ENCODE data around the gene RAPGEF4. TPM values are rescaled to one million over a fixed set of nuclear protein-coding genes. Genes with fewer than 3 reads are reported as not detected.

The RAPGEF4 gene
- total and polyA plus RNA-seq, 2 of the 13 experiments (the other 11 are each of a cell fraction or from before 2014, with no cell fraction given): 0.78 to 0.91 TPM

GRCh38 chr2:173076581-173077345 lies 341.1 kb downstream of the RAPGEF4 start (continued):
- peak; percentile 37; the same call in 1 of the 2 replicates for TF ChIP-seq AHDC1 (CRISPR knock-in tag; IDR thresholded peaks at IDR 0.05; ENCODE audit: borderline replicate concordance)
- TF ChIP-seq, protein P1, sequence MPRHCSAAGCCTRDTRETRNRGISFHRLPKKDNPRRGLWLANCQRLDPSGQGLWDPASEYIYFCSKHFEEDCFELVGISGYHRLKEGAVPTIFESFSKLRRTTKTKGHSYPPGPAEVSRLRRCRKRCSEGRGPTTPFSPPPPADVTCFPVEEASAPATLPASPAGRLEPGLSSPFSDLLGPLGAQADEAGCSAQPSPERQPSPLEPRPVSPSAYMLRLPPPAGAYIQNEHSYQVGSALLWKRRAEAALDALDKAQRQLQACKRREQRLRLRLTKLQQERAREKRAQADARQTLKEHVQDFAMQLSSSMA (CRISPR knock-in tag; IDR thresholded peaks at IDR 0.05): peak; percentile 27; the same call in 1 of the 2 replicates
- 0 out of 2 replicates have a peak, but pooled peaks have one; percentile 9 for TF ChIP-seq GATAD1 (CRISPR knock-in tag; IDR thresholded peaks at IDR 0.05)
- TF ChIP-seq ZBTB42 (CRISPR knock-in tag; IDR thresholded peaks at IDR 0.05): no peak
- TF ChIP-seq, protein P2, sequence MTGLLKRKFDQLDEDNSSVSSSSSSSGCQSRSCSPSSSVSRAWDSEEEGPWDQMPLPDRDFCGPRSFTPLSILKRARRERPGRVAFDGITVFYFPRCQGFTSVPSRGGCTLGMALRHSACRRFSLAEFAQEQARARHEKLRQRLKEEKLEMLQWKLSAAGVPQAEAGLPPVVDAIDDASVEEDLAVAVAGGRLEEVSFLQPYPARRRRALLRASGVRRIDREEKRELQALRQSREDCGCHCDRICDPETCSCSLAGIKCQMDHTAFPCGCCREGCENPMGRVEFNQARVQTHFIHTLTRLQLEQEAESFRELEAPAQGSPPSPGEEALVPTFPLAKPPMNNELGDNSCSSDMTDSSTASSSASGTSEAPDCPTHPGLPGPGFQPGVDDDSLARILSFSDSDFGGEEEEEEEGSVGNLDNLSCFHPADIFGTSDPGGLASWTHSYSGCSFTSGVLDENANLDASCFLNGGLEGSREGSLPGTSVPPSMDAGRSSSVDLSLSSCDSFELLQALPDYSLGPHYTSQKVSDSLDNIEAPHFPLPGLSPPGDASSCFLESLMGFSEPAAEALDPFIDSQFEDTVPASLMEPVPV (CRISPR knock-in tag; IDR thresholded peaks at IDR 0.05): 0 out of 2 replicates have a peak, but pooled peaks have one; percentile 24
- TF ChIP-seq, protein P3, sequence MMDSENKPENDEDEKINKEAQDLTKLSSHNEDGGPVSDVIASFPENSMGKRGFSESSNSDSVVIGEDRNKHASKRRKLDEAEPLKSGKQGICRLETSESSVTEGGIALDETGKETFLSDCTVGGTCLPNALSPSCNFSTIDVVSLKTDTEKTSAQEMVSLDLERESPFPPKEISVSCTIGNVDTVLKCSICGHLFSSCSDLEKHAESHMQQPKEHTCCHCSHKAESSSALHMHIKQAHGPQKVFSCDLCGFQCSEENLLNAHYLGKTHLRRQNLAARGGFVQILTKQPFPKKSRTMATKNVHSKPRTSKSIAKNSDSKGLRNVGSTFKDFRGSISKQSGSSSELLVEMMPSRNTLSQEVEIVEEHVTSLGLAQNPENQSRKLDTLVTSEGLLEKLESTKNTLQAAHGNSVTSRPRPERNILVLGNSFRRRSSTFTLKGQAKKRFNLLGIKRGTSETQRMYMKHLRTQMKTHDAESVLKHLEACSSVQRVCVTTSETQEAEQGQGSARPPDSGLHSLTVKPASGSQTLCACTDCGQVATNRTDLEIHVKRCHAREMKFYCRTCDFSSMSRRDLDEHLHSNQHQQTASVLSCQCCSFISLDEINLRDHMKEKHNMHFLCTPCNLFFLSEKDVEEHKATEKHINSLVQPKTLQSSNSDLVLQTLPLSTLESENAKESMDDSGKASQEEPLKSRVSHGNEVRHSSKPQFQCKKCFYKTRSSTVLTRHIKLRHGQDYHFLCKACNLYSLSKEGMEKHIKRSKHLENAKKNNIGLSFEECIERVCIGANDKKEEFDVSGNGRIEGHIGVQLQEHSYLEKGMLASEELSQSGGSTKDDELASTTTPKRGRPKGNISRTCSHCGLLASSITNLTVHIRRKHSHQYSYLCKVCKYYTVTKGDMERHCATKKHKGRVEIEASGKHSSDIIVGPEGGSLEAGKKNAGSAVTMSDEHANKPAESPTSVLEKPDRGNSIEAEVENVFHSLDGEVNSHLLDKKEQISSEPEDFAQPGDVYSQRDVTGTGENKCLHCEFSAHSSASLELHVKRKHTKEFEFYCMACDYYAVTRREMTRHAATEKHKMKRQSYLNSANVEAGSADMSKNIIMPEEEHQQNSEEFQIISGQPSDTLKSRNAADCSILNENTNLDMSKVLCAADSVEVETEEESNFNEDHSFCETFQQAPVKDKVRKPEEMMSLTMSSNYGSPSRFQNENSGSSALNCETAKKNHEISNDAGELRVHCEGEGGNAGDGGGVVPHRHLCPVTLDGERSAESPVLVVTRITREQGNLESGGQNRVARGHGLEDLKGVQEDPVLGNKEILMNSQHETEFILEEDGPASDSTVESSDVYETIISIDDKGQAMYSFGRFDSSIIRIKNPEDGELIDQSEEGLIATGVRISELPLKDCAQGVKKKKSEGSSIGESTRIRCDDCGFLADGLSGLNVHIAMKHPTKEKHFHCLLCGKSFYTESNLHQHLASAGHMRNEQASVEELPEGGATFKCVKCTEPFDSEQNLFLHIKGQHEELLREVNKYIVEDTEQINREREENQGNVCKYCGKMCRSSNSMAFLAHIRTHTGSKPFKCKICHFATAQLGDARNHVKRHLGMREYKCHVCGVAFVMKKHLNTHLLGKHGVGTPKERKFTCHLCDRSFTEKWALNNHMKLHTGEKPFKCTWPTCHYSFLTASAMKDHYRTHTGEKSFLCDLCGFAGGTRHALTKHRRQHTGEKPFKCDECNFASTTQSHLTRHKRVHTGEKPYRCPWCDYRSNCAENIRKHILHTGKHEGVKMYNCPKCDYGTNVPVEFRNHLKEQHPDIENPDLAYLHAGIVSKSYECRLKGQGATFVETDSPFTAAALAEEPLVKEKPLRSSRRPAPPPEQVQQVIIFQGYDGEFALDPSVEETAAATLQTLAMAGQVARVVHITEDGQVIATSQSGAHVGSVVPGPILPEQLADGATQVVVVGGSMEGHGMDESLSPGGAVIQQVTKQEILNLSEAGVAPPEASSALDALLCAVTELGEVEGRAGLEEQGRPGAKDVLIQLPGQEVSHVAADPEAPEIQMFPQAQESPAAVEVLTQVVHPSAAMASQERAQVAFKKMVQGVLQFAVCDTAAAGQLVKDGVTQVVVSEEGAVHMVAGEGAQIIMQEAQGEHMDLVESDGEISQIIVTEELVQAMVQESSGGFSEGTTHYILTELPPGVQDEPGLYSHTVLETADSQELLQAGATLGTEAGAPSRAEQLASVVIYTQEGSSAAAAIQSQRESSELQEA (CRISPR knock-in tag; IDR thresholded peaks at IDR 0.05; ENCODE audit: not compliant biosample characterization): peak; percentile 44
- peak; percentile 53; the same call in 1 of the 2 replicates for TF ChIP-seq ZBTB7B (CRISPR knock-in tag; IDR thresholded peaks at IDR 0.05)
- peak; percentile 58; the same call in 1 of the 2 replicates for TF ChIP-seq ZNF30 (CRISPR knock-in tag; IDR thresholded peaks at IDR 0.05)
- TF ChIP-seq, protein P4, sequence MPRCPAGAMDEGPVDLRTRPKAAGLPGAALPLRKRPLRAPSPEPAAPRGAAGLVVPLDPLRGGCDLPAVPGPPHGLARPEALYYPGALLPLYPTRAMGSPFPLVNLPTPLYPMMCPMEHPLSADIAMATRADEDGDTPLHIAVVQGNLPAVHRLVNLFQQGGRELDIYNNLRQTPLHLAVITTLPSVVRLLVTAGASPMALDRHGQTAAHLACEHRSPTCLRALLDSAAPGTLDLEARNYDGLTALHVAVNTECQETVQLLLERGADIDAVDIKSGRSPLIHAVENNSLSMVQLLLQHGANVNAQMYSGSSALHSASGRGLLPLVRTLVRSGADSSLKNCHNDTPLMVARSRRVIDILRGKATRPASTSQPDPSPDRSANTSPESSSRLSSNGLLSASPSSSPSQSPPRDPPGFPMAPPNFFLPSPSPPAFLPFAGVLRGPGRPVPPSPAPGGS (CRISPR knock-in tag; IDR thresholded peaks at IDR 0.05): 0 out of 2 replicates have a peak, but pooled peaks have one; percentile 10

All from HepG2 (cell line).